KOPT-K1 (cell line): ENCODE results near the gene FRMD8.

ENCODE experiments used
- H3K27ac ChIP-seq: fragments of 200-600 bp; sonication (generic); 2 replicates; pipeline ENCODE4 v1.5.1; 2016; ENCODE audit warnings: antibody characterized with exemption, mild to moderate bottlenecking, low read depth, low read length; ENCODE audit not compliant: poor library complexity, severe bottlenecking
- H3K36me3 ChIP-seq: fragments of 200-600 bp; sonication (generic); 2 replicates; pipeline ENCODE4 v1.5.1; 2017; ENCODE audit warnings: antibody characterized with exemption, mild to moderate bottlenecking, low read length, moderate library complexity; ENCODE audit not compliant: insufficient read depth
- H3K9me3 ChIP-seq: fragments of 200-600 bp; sonication (generic); 2 replicates; pipeline ENCODE4 v1.5.1; 2017; ENCODE audit warnings: antibody characterized with exemption, low read length, mild to moderate bottlenecking; ENCODE audit not compliant: insufficient read depth, poor library complexity, severe bottlenecking

Gene FRMD8

DNA sequence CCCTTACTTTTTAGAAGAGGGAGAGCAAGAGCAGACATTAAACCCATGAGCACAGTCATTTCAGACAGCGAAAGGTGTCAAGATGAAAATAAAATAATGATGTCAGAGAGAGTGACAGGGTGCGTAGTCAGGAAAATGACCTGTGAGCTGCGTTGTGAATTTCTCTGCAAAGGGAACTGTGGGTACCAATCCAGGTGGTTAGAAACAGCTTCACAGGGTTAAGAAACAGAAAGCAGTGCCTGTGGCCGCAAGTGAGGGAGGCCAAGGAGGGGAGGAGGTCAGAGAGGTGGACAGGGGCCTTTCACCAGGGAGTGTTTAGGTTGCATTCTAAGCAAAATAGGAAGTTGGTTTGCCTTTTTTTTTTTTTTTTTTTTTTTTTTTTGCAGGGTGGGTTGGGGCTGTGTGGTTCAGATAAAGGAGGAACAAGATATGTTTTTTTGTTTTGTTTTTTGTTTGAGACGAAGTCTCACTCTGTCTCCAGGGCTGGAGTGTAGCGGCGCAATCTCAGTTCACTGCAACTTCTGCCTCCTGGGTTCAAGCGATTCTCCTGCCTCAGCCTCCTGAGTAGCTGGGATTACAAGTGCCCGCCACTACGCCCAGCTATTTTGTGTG, 24.0 kb upstream of the FRMD8 start:
- Histone ChIP-seq H3K9me3 (no peaks in the 10 kb centered on the region), H3K27ac (no peak overlapping the region), H3K36me3 (no peaks in the 10 kb centered on the region)

GRCh38 chr11:65362966-65363365, 23.5 kb upstream of the FRMD8 start:
- Histone ChIP-seq H3K36me3 (no peaks in the 10 kb centered on the region), H3K27ac (no peak overlapping the region)

DNA sequence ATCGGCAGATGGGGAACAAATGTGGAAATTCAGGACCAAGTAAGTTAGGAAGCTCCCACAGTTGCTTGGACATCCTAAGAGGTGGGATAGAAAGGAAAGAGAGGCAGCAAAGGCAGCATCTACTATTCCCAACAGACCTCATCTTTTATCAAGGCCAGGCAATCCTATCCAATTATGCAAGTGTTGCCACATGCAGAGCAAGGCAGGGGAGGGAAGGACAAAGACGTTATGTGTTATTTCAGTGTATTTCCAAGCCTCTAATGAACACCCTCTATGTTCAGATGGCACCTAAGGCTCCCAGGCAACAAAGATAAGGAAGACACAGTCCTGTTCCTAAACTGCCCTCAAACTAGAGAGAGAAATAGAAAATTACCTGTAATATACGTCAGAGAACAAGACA, 22.7 kb upstream of the FRMD8 start:
- H3K27ac ChIP-seq, result no peak overlapping the region
- no peaks in the 10 kb centered on the region for H3K9me3 ChIP-seq

More at GRCh38 chr11:65362966-65363365, 23.5 kb upstream of the FRMD8 start:
- H3K9me3 ChIP-seq, result no peaks in the 10 kb centered on the region

GRCh38 chr11:65366340-65366773, 20.1 kb upstream of the FRMD8 start:
- Histone ChIP-seq H3K27ac (no peak overlapping the region), H3K9me3 (no peaks in the 10 kb centered on the region), H3K36me3 (no peaks in the 10 kb centered on the region)

More for the DNA sequence above, 22.7 kb upstream of the FRMD8 start:
- H3K36me3 ChIP-seq, result no peaks in the 10 kb centered on the region

- Histone ChIP-seq H3K27ac (no peak overlapping the region), H3K9me3 (no peaks in the 10 kb centered on the region), H3K36me3 (no peaks in the 10 kb centered on the region)
These were observed 15.8 kb upstream of the FRMD8 start for GRCh38 chr11:65370659-65371049.

- H3K36me3 ChIP-seq, result no peaks in the 10 kb centered on the region
- H3K27ac ChIP-seq, result no peak overlapping the region
- H3K9me3 ChIP-seq, result no peaks in the 10 kb centered on the region
These were observed 12.4 kb upstream of the FRMD8 start for GRCh38 chr11:65373839-65374580.

GRCh38 chr11:65375012-65375411, 11.4 kb upstream of the FRMD8 start:
- Histone ChIP-seq H3K27ac (no peak overlapping the region), H3K9me3 (no peaks in the 10 kb centered on the region), H3K36me3 (no peaks in the 10 kb centered on the region)

GRCh38 chr11:65376138-65376713, 10.2 kb upstream of the FRMD8 start:
- H3K36me3 ChIP-seq, result no peaks in the 10 kb centered on the region
- H3K27ac ChIP-seq, result no peak overlapping the region
- no peaks in the 10 kb centered on the region for H3K9me3 ChIP-seq

DNA sequence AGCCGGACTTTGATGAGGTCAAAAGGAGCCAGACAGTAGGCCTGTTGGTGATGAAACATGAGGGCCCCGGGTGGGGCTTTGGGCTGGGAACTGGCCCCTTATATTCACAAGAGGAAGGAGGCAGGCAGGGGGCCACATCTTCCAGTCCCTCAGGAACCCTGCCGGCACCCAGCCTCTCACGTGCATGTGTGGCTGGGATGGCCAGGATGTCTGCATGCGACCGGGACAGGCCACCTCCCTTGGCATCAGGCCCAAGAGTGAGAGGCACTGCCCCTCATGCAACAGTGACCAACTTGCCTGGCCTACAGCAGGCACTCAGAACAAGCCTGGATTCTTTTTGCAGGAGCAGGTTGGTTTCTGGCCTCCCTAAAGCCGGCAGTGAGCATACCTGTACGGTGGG, 9.4 kb upstream of the FRMD8 start:
- H3K9me3 ChIP-seq, result no peaks in the 10 kb centered on the region
- no peaks in the 10 kb centered on the region for H3K36me3 ChIP-seq
- no peak overlapping the region for H3K27ac ChIP-seq

- no peak overlapping the region for H3K27ac ChIP-seq
- H3K36me3 ChIP-seq, result no peaks in the 10 kb centered on the region
- no peaks in the 10 kb centered on the region for H3K9me3 ChIP-seq
These were observed 8.7 kb upstream of the FRMD8 start for GRCh38 chr11:65377777-65378176.

DNA sequence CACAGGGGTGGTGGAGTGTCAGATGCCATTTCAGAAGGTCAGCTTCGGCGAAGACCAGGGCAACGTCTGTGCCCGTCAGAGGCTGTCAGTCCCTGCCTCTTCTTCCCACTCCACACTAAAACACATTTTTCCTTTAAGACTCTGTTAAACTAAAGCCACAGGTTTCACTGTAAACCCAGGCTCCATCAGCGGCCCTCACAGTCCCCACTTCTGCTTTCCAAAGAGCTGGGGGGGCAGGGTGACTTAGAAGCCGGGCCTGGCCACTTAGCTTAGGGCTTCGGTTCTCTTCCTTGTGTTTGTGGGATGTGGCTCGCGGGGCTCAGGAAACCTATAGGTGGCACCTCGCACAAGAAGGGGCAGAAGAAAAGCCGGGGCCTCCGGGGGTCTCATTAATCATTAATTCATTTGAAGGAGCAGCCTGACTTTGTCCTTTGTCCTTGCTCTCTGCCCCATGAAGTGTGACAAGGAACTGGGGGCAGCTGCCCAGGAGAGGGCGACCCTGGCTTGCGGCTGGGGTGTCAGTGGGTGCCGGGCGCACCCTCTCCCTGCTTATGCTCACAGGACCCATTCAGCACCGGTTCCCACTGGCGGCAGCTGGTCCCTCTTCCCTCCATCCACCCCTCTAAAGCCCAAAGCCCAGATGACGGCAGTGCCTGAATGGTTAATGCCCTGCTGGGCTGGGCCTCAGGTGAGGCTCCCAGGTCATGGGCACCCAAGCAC, 8.1 kb upstream of the FRMD8 start:
- H3K9me3 ChIP-seq, result no peaks in the 10 kb centered on the region
- H3K27ac ChIP-seq, result no peak overlapping the region
- H3K36me3 ChIP-seq, result no peaks in the 10 kb centered on the region

GRCh38 chr11:65378928-65379638, 7.4 kb upstream of the FRMD8 start:
- H3K27ac ChIP-seq, result no peak overlapping the region
- H3K9me3 ChIP-seq, result no peaks in the 10 kb centered on the region
- no peaks in the 10 kb centered on the region for H3K36me3 ChIP-seq

- Histone ChIP-seq H3K27ac (no peak overlapping the region), H3K36me3 (no peaks in the 10 kb centered on the region), H3K9me3 (no peaks in the 10 kb centered on the region)
These were observed 6.6 kb upstream of the FRMD8 start for GRCh38 chr11:65379698-65380459.

DNA sequence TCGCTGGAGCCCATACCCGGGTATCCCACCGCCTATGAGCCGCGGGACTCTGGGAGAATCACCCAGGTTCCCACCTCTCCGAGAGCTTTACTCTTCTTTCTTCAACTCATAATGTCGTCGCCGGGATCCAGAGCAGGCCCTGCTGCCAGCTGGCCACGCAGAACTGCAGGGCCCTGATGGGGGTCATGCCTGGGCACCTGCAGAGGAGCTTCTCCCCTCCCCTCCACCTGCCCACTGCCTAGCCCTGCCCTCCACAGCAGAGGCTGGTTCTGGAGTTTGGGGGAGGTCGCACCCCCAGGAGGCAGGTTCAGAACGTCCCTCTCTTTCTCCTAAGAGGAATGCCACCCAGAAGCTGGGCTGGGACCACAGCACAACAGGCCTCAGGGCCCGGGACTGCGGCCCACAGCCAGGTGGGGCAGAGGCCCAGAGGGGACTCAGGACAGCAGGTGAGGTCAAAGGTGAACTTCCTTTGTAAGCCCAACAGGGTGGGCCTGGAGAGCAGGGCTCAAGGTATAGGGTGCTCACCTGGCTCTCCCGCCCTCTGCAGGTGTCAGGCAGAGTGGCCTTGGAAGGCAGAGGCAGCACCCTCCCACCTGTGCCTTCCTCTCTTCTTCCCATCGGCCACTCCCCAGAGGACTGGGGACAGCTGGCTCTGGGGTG, 5.8 kb upstream of the FRMD8 start:
- no peak overlapping the region for H3K27ac ChIP-seq

More for the DNA sequence above, 5.8 kb upstream of the FRMD8 start:
- no peaks in the 10 kb centered on the region for H3K36me3 ChIP-seq
- no peaks in the 10 kb centered on the region for H3K9me3 ChIP-seq
